ENCODE data around the gene TPGS2. TPM values are rescaled to one million over a fixed set of nuclear protein-coding genes. Genes with fewer than 3 reads are reported as not detected.

Gene TPGS2
- total RNA-seq, 1 experiment from 2014 or later: 93.3 TPM

DNA sequence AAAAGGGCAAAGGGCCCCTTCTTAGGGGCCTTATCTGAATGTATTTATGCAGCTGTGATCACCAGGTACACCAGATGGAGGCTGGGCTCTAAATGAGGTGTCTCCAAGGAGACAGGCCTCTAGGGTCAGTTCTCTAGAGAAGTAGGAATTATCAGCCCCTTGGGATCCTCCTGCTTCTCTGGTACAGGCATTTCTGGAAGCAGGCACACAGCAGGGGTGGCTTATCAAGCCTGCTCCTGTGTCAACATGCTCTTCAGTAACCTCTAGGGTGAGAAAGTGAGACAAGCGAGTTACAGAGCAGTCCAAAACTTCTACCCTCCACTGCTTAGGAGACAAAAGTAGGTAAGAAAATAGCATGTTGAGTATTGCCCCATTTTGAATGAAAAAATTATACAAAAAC lies 13.8 kb downstream of the TPGS2 start:
- TF ChIP-seq, protein P1, sequence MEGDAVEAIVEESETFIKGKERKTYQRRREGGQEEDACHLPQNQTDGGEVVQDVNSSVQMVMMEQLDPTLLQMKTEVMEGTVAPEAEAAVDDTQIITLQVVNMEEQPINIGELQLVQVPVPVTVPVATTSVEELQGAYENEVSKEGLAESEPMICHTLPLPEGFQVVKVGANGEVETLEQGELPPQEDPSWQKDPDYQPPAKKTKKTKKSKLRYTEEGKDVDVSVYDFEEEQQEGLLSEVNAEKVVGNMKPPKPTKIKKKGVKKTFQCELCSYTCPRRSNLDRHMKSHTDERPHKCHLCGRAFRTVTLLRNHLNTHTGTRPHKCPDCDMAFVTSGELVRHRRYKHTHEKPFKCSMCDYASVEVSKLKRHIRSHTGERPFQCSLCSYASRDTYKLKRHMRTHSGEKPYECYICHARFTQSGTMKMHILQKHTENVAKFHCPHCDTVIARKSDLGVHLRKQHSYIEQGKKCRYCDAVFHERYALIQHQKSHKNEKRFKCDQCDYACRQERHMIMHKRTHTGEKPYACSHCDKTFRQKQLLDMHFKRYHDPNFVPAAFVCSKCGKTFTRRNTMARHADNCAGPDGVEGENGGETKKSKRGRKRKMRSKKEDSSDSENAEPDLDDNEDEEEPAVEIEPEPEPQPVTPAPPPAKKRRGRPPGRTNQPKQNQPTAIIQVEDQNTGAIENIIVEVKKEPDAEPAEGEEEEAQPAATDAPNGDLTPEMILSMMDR (IDR thresholded peaks at IDR 0.05 in 2 of 3, conservative IDR thresholded peaks at IDR 0.05 in 1 of 3; ENCODE audit: borderline replicate concordance in 1 of 3, insufficient read depth in 1 of 3, low read depth in 2 of 3, low read length in 2 of 3): no peak
- TF ChIP-seq TCF7L2 (IDR thresholded peaks at IDR 0.05; ENCODE audit: borderline replicate concordance, extremely low read depth, insufficient read depth, insufficient read length) (no peak), RAD21 (IDR thresholded peaks at IDR 0.05; ENCODE audit: low read depth) (no peak)
- Histone ChIP-seq H3K4me2 (ENCODE audit: low read length) (no peak overlapping the region), H4K20me1 (ENCODE audit: insufficient read depth) (no peaks in the 10 kb centered on the region), H3K9me2 (ENCODE audit: insufficient read depth) (no peaks in the 10 kb centered on the region), H3K9me3 (ENCODE audit: control insufficient read depth in 1 of 2, insufficient read depth in 1 of 2, low read depth in 1 of 2, low read length in 2 of 2) (no peaks in the 10 kb centered on the region), H3K4me1 (ENCODE audit: control insufficient read depth in 1 of 2, insufficient read depth in 2 of 2, low read length in 2 of 2) (no peaks in the 10 kb centered on the region), H3K27me3 (ENCODE audit: insufficient read depth, low read length) (no peaks in the 10 kb centered on the region), H3K79me2 (ENCODE audit: insufficient read depth, low read length) (no peaks in the 10 kb centered on the region; the same call in 1 of the 2 replicates), H3K9ac (ENCODE audit: low read length) (no peak overlapping the region), H3K27ac (ENCODE audit: low read depth, low read length) (no peak overlapping the region), H3K36me3 (ENCODE audit: control insufficient read depth in 1 of 2, insufficient read depth in 2 of 2, low read length in 2 of 2) (peaks cover 5 to 9% of the 10 kb centered on the region in 2 experiments; a peak in 2 of 4 replicates), H3K4me3 (replicated peaks in 1 of 2; ENCODE audit: low read depth in 1 of 2, low read length in 2 of 2) (no peak overlapping the region), H2AFZ (ENCODE audit: low read depth, low read length, poor library complexity, severe bottlenecking) (no peak overlapping the region)
- BruUV-seq (replicated peaks): TSS peak; percentile 15
- DNase-seq (ENCODE audit: low read depth, low spot score) (no peak), ATAC-seq (no peak)
- CTCF ChIA-PET: no interaction called here
- RAD21 ChIA-PET (ENCODE audit: low non-redundant PET in 1 of 2, low total read pairs in 2 of 2, uncharacterized antibody in 2 of 2, unreplicated experiment in 2 of 2): no interaction called here
- POLR2A ChIA-PET: no interaction called here
- intact Hi-C loops (cut with micrococcal nuclease): no loop called here

- H3K27ac ChIP-seq (ENCODE audit: low read depth, low read length): no peak overlapping the region
- intact Hi-C loops (cut with micrococcal nuclease): no loop called here
- POLR2A ChIA-PET: no interaction called here
- BruUV-seq (replicated peaks): no TSS peak
- H3K4me1 ChIP-seq (ENCODE audit: control insufficient read depth in 1 of 2, insufficient read depth in 2 of 2, low read length in 2 of 2): no peaks in the 10 kb centered on the region
- CTCF ChIA-PET: no interaction called here
- H2AFZ ChIP-seq (ENCODE audit: low read depth, low read length, poor library complexity, severe bottlenecking): no peak overlapping the region
- no peak overlapping the region for H3K4me2 ChIP-seq (ENCODE audit: low read length)
- RAD21 ChIA-PET (ENCODE audit: low non-redundant PET in 1 of 2, low total read pairs in 2 of 2, uncharacterized antibody in 2 of 2, unreplicated experiment in 2 of 2): no interaction called here
- H3K9ac ChIP-seq (ENCODE audit: low read length): no peak overlapping the region
- DNase-seq (ENCODE audit: low read depth, low spot score) (no peak), ATAC-seq (no peak)
- peaks cover 5 to 6% of the 10 kb centered on the region in 2 experiments; a peak in 2 of 4 replicates for H3K36me3 ChIP-seq (ENCODE audit: control insufficient read depth in 1 of 2, insufficient read depth in 2 of 2, low read length in 2 of 2)
- no peak overlapping the region for H3K4me3 ChIP-seq (replicated peaks in 1 of 2; ENCODE audit: low read depth in 1 of 2, low read length in 2 of 2)
- no peaks in the 10 kb centered on the region for H3K27me3 ChIP-seq (ENCODE audit: insufficient read depth, low read length)
- no peaks in the 10 kb centered on the region for H3K9me2 ChIP-seq (ENCODE audit: insufficient read depth)
- H3K9me3 ChIP-seq (ENCODE audit: control insufficient read depth in 1 of 2, insufficient read depth in 1 of 2, low read depth in 1 of 2, low read length in 2 of 2): no peaks in the 10 kb centered on the region
- TF ChIP-seq POLR2A (IDR thresholded peaks at IDR 0.05; ENCODE audit: borderline replicate concordance, extremely low read depth, insufficient read depth, insufficient read length) (no peak), CEBPB (IDR thresholded peaks at IDR 0.05; ENCODE audit: low read depth) (no peak), SIN3A (IDR thresholded peaks at IDR 0.05; ENCODE audit: low read depth) (no peak), ZNF274 (IDR thresholded peaks at IDR 0.05; ENCODE audit: low read depth, low read length) (no peak), CBX3 (IDR thresholded peaks at IDR 0.05; ENCODE audit: low read depth) (no peak), EZH2phosphoT487 (IDR thresholded peaks at IDR 0.05; ENCODE audit: borderline replicate concordance) (no peak), YY1 (IDR thresholded peaks at IDR 0.05; ENCODE audit: extremely low read depth, insufficient replicate concordance, low read depth, low read length) (no peak)
- TF ChIP-seq, protein P1 (IDR thresholded peaks at IDR 0.05 in 2 of 3, conservative IDR thresholded peaks at IDR 0.05 in 1 of 3; ENCODE audit: borderline replicate concordance in 1 of 3, insufficient read depth in 1 of 3, low read depth in 2 of 3, low read length in 2 of 3): no peak
- no peaks in the 10 kb centered on the region; the same call in none of the 2 replicates for H3K79me2 ChIP-seq (ENCODE audit: insufficient read depth, low read length)
- H4K20me1 ChIP-seq (ENCODE audit: insufficient read depth): no peaks in the 10 kb centered on the region
These were observed 15.0 kb downstream of the TPGS2 start for GRCh38 chr18:36813824-36814223.

Measured in HCT116 (cell line).